GM18519 (cell line): Measurements from ENCODE around the gene KATNB1.
"Not testable (repeated sequence)": the region's sequence is repeated elsewhere in the genome, so short reads cannot be mapped to it uniquely, and the experiment has no call there.

ENCODE experiments used
- ATAC-seq: cut with Tn5 transposase; IDR thresholded peaks from one replicate; pipeline ENCODE4 v1.9.1; 2021; ENCODE audit warnings: mild to moderate bottlenecking, moderate library complexity; ENCODE audit not compliant: unreplicated experiment, low FRiP score

The KATNB1 gene

GRCh38 chr16:57741660-57742191 lies 6.2 kb downstream of the KATNB1 start:
- no peak for ATAC-seq

DNA sequence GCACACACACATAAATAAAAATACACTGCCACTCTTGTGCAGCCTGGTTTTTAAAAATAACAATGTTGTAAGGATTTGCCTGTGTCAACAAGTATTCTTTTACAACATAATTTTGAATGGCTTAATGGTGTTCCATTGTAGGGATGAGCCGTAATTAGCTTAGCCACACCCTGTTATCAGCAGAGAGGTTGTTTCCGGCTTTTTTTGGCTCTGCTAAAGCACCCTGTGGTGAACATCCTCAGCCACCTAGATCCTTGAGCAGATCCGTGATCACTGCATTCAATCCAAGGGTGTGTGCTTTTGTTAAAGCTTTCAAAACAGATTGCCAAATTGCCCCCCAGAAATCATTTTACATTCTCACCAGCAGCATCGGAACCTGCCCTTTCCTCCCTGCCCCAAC lies 7.0 kb downstream of the KATNB1 start:
- no peak for ATAC-seq

GRCh38 chr16:57743458-57743857 lies 7.9 kb downstream of the KATNB1 start:
- no peak for ATAC-seq

DNA sequence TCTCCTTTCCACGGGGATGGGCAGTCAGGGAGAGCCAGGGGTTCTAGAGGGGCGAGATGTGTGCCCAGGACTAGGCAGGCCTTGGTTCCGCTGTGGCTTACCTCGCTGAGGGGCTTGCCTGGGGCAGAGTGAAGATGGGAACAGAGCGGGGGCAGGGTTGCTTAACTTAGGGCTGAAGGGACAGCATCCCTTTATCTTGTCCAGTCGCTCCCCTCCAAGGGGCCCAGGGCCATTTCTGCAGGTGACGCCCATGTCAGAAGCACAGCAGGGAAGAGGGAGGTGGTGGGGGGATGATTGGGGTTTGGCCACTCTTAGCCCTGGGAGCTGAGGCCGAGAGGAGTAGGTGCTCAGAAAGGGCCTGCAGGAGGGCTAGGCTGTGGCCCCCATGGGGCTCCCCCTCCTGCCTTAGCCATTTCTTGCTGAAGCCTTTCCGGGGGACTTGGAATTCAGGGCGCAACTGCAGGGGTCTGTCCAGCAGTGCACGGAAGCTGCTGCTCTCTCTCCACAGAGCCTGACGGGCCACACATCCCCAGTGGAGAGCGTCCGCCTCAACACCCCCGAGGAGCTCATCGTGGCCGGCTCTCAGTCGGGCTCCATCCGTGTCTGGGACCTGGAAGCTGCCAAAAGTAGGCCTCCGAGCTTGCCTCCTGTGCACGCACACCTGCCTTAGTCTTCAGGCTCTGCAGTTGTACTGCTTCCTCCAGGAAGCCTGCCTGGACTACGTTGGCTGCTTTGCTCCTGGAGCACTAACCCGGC lies 8.5 kb downstream of the KATNB1 start:
- ATAC-seq, result no peak

GRCh38 chr16:57744642-57744903 lies 9.0 kb downstream of the KATNB1 start:
- ATAC-seq, result no peak

DNA sequence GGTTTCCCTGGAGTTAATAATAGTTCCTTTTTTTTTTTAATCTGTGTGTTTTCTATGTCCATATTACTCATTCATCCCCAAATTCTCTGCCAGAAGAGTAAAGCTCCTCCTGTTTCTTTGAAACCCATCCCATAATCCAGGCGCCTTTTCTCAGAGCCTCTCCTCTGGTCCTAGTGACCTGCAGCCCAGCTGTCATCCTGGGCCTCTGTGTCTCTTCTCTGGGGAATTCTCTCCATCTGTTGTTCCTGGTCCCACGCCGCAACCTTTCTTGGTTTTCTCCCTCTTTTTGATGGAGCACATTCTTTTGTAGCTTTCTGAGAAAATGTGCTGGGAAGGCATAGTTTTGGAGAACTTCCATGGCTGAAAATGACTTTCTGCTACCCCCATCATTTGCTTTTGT lies 10.2 kb downstream of the KATNB1 start:
- ATAC-seq, result no peak

- not testable (repeated sequence) for ATAC-seq
Measured at GRCh38 chr16:57746316-57746715, 10.7 kb downstream of the KATNB1 start.

- no peak for ATAC-seq
Measured at GRCh38 chr16:57747091-57747490, 11.5 kb downstream of the KATNB1 start.

DNA sequence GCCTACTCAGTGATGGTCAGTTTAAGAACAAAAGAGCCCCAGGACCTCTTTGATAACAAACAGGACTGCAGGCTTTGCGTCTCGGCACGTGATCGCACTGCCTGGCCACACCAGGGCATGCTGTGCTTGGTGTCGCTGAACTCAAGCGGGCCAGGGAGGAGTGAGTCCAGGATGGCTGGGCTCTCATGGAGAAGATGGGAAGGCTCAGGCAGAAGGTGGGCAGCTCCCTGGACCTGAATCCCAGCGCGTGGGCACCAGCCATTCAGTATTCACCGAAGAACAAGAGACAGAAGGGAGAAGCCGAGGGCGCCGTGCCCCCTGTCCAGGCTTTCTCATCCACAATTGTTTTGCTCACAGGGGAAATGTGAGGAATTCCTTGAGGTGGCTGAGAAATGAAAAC lies 11.9 kb downstream of the KATNB1 start:
- no peak for ATAC-seq

- ATAC-seq, result no peak
Measured at GRCh38 chr16:57747996-57748395, 12.4 kb downstream of the KATNB1 start.

GRCh38 chr16:57748596-57748995 lies 13.0 kb downstream of the KATNB1 start:
- no peak for ATAC-seq

GRCh38 chr16:57749101-57749692 lies 13.6 kb downstream of the KATNB1 start:
- no peak for ATAC-seq

GRCh38 chr16:57749856-57750452 lies 14.4 kb downstream of the KATNB1 start:
- ATAC-seq, result no peak

GRCh38 chr16:57750796-57751538 lies 15.4 kb downstream of the KATNB1 start:
- ATAC-seq, result no peak

- ATAC-seq, result no peak
Measured at GRCh38 chr16:57751539-57752202, 16.1 kb downstream of the KATNB1 start.

GRCh38 chr16:57752203-57752580 lies 16.6 kb downstream of the KATNB1 start:
- ATAC-seq, result no peak

- no peak for ATAC-seq
Measured at GRCh38 chr16:57752581-57753447, 17.2 kb downstream of the KATNB1 start.

DNA sequence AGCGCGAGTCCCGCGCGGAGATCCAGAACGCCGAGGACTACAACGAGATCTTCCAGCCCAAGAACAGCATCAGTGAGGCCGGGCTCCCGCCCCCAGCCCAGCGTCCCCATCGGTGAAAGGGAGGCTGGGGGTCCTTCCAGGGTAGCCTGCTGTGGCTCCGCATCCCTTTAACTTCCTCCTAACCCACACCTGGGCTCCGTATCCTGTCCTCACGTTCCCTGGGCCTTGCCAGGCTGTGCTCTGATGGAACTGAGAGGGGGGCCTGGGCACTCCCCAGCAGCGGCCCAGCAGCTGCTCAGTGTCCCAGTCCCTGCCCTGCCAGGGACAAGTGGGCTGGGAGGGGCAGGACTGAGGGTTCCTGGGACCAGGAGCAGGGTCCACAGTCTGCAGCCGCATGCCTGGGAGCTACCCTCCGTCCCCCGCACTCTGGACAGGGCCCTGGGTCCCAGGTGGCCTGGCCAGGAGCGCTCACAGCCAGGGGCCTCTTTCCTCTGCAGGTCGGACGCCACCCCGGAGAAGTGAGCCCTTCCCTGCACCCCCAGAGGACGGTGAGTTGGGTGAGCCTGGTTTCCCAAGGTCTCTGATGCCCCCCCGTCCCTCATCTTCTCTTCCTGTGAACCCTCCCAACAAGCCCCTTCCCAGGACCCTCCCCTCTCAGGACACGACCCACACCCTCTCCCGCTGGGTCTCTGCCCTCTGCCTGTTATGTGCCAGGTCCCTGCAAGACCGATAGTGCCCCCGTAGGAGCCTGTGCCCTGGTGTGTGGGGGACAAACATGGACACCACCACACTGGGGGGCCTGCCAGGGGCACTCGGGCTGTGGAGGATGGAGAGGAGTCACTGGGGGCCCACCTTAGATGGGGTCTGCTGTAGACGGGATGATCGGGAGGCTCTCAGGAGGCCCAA lies 18.1 kb downstream of the KATNB1 start:
- no peak for ATAC-seq
